ENCODE results near the gene HS6ST3. TPM values are rescaled to one million over a fixed set of nuclear protein-coding genes. Genes with fewer than 3 reads are reported as not detected.

HS6ST3 gene
- total RNA-seq, 2 donors from 2014 or later = 0.02 to 0.13 TPM

- Histone ChIP-seq H3K27ac (no peak overlapping the region), H3K9me3 (no peaks in the 10 kb centered on the region), H3K27me3 (no peaks in the 10 kb centered on the region), H3K9ac (ENCODE audit: low read depth in 2 of 2, low read length in 2 of 2) (no peak overlapping the region), H3K4me1 (no peaks in the 10 kb centered on the region), H3K4me3 (no peak overlapping the region), H3K36me3 (no peaks in the 10 kb centered on the region)
- no peak for TF ChIP-seq CTCF (IDR thresholded peaks at IDR 0.05)
- DNase-seq = no peak
- intact Hi-C loops (cut with DNase I) = no loop called here
Observed at GRCh38 chr13:96426167-96426566, 336.3 kb downstream of the HS6ST3 start.

- TF ChIP-seq CTCF (IDR thresholded peaks at IDR 0.05) = no peak
- intact Hi-C loops (cut with DNase I) = no loop called here
- Histone ChIP-seq H3K4me1 (no peaks in the 10 kb centered on the region), H3K27me3 (no peaks in the 10 kb centered on the region), H3K27ac (no peak overlapping the region), H3K9ac (ENCODE audit: low read depth in 2 of 2, low read length in 2 of 2) (no peak overlapping the region), H3K36me3 (no peaks in the 10 kb centered on the region), H3K9me3 (no peaks in the 10 kb centered on the region), H3K4me3 (no peak overlapping the region)
- no peak for DNase-seq
Observed at GRCh38 chr13:96428911-96429310, 339.0 kb downstream of the HS6ST3 start.

- Histone ChIP-seq H3K27me3 (no peaks in the 10 kb centered on the region), H3K9me3 (no peaks in the 10 kb centered on the region), H3K4me1 (no peaks in the 10 kb centered on the region), H3K36me3 (no peaks in the 10 kb centered on the region), H3K9ac (ENCODE audit: low read depth in 2 of 2, low read length in 2 of 2) (no peak overlapping the region), H3K4me3 (no peak overlapping the region), H3K27ac (no peak overlapping the region)
- no peak for DNase-seq
- no peak for TF ChIP-seq CTCF (IDR thresholded peaks at IDR 0.05)
- intact Hi-C loops (cut with DNase I) = no loop called here
Observed at GRCh38 chr13:96431044-96431581, 341.2 kb downstream of the HS6ST3 start.

- TF ChIP-seq CTCF (IDR thresholded peaks at IDR 0.05) = no peak
- Histone ChIP-seq H3K27me3 (no peaks in the 10 kb centered on the region), H3K27ac (no peak overlapping the region), H3K4me3 (no peak overlapping the region), H3K9me3 (no peaks in the 10 kb centered on the region), H3K36me3 (no peaks in the 10 kb centered on the region), H3K4me1 (no peaks in the 10 kb centered on the region), H3K9ac (ENCODE audit: low read depth in 2 of 2, low read length in 2 of 2) (no peak overlapping the region)
- intact Hi-C loops (cut with DNase I) = no loop called here
- no peak for DNase-seq
Observed at GRCh38 chr13:96444676-96445075, 354.8 kb downstream of the HS6ST3 start.

- Histone ChIP-seq H3K4me3 (no peak overlapping the region), H3K9ac (ENCODE audit: low read depth in 2 of 2, low read length in 2 of 2) (no peak overlapping the region), H3K27ac (no peak overlapping the region), H3K27me3 (no peaks in the 10 kb centered on the region), H3K9me3 (no peaks in the 10 kb centered on the region), H3K4me1 (no peaks in the 10 kb centered on the region), H3K36me3 (no peaks in the 10 kb centered on the region)
- intact Hi-C loops (cut with DNase I) = no loop called here
- TF ChIP-seq CTCF (IDR thresholded peaks at IDR 0.05) = no peak
- DNase-seq = no peak
Observed at GRCh38 chr13:96449920-96450319, 360.0 kb downstream of the HS6ST3 start.

Data from colonic mucosa (tissue), 4 donors.